ENCODE measurements around the gene MRTO4. TPM values are rescaled to one million over a fixed set of nuclear protein-coding genes. Genes with fewer than 3 reads are reported as not detected.
A peak's percentile ranks its signal among the peaks of the same experiment; 100 is the strongest.
"Not testable (repeated sequence)": the region's sequence is repeated elsewhere in the genome, so short reads cannot be mapped to it uniquely, and the experiment has no call there.

Gene MRTO4
- total and polyA plus RNA-seq, 2 of the 13 experiments (the other 11 are each of a cell fraction or from before 2014, with no cell fraction given), result 28.1 to 59.2 TPM

DNA sequence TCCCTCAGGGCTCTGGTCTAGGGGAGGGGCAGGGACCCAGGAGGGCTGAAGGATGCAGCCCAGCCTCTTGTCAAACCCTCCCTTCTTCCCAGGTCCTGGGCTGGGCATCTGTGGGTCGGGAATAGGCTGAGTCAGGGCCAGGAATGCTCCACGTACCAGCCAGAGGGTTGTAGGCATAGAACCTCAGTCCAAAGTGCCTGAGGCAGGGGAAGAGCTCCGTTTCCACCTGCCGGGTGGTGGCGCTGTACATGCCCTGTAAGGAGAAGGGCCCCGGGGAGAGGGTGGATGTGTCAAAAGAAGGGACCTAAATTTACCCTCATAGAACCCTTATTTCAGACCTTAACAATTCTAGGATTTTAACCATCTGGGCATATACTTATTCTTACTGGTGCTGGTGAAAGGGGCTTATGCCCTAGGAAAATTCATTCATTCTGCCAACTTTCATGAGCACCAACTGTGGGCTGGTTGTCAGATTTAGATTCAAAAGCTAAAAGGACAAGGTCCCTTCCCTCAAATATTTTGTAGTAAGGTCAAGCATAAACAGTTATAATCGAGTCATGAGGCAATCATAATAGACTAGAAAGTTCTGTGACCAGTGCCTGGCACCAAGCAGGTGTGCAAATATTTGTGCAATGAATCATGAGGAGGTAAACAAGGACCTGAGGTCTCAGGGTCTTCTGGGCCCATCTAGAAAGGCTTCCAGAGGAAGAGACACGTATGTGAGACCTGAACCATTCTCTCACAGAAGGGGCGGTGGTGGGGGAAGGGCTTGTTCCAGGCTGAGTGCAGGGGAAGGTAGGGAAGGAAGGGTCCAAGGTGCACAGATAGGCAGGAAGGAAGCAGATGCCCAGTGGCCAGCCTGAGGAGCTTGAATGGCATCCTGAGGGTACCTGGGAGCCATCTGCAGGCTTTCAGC, 18.1 kb downstream of the MRTO4 start:
- H3K9ac ChIP-seq (ENCODE audit: insufficient read depth, low read depth, low read length); H3K36me3 ChIP-seq (replicated peaks in 1 of 2; ENCODE audit: control insufficient read depth in 1 of 2, insufficient read depth in 2 of 2, low read length in 2 of 2); H4K20me1 ChIP-seq (ENCODE audit: insufficient read depth, low read length); H3K9me3 ChIP-seq (ENCODE audit: low read length); in situ Hi-C loops (cut with HindIII; ENCODE audit: extremely low pct_ligation_motif_present, low pct_unique_long_range_greater_than_20kb); H3K4me2 ChIP-seq (ENCODE audit: low read depth, low read length); BruUV-seq (replicated peaks); H3K79me2 ChIP-seq (ENCODE audit: insufficient read depth, low read length); H3K4me3 ChIP-seq (replicated peaks in 1 of 3; ENCODE audit: insufficient read depth in 1 of 3, low read depth in 2 of 3, low read length in 3 of 3); intact Hi-C loops (cut with micrococcal nuclease; ENCODE audit: unreplicated experiment); CTCF ChIA-PET (ENCODE audit: low intra/inter-chr PET ratio, low total read pairs); H3K27ac ChIP-seq (ENCODE audit: extremely low read length, insufficient read depth, low read length); H3K27me3 ChIP-seq (ENCODE audit: control insufficient read depth in 1 of 2, insufficient read depth in 2 of 2, low read length in 2 of 2); H2AFZ ChIP-seq (ENCODE audit: low read length); TF ChIP-seq CREB1 (IDR thresholded peaks at IDR 0.05): not testable (repeated sequence)
- POLR2A ChIA-PET, result interaction anchor here (1.0 kb wide), 1 partner anchor 19 kb away, joined by 4 read pairs; the partner anchor contains the start of genes EMC1 and MRTO4
- DNase-seq (ENCODE audit: low spot score) (peak; percentile 19), FAIRE-seq (peak; percentile 67), ATAC-seq (peak; percentile 43)
- WGBS (ENCODE audit: low lambda C conversion rate), result 60% methylated on average over 9 of the region's 9 CpGs
- TF ChIP-seq GATAD2A (CRISPR knock-in tag; IDR thresholded peaks at IDR 0.05), result peak; percentile 30; the same call in 1 of the 2 replicates
- TF ChIP-seq CEBPG (CRISPR knock-in tag; IDR thresholded peaks at IDR 0.05), result 0 out of 2 replicates have a peak, but pooled peaks have one; percentile 18
- TF ChIP-seq FOSL2 (CRISPR knock-in tag; IDR thresholded peaks at IDR 0.05), result peak; percentile 79
- TF ChIP-seq FOXA3 (CRISPR knock-in tag; IDR thresholded peaks at IDR 0.05), result 0 out of 2 replicates have a peak, but pooled peaks have one; percentile 25
- peak; percentile 21; the same call in 1 of the 2 replicates for TF ChIP-seq FOSL1 (CRISPR knock-in tag; IDR thresholded peaks at IDR 0.05; ENCODE audit: borderline replicate concordance)
- TF ChIP-seq CREB1 (CRISPR knock-in tag; IDR thresholded peaks at IDR 0.05), result 0 out of 2 replicates have a peak, but pooled peaks have one; percentile 40
- 0 out of 2 replicates have a peak, but pooled peaks have one; percentile 25 for TF ChIP-seq ARID5B (CRISPR knock-in tag; IDR thresholded peaks at IDR 0.05)
- peak; percentile 53; the same call in 1 of the 2 replicates for TF ChIP-seq ZNF281 (CRISPR knock-in tag; IDR thresholded peaks at IDR 0.05; ENCODE audit: borderline replicate concordance)
- peak; percentile 91 for TF ChIP-seq ZBTB26 (CRISPR knock-in tag; IDR thresholded peaks at IDR 0.05; ENCODE audit: borderline replicate concordance)
- peaks cover 42% of the 10 kb centered on the region for H3K4me1 ChIP-seq (ENCODE audit: insufficient read depth, low read length)
